GM12878 (cell line): Measurements from ENCODE around the gene GPRC5C.

Source experiments
- MEF2B ChIP-seq: fragments of 450-650 bp; IDR thresholded peaks from 2 replicates; pipeline ENCODE4 v1.6.1; 2018; ENCODE audit warnings: mild to moderate bottlenecking, moderate library complexity; ENCODE audit not compliant: partially characterized antibody, poor library complexity, severe bottlenecking
- ZNF622 ChIP-seq: fragments of 450-650 bp; IDR thresholded peaks from 2 replicates; pipeline ENCODE4 v1.6.1; 2017; ENCODE audit warnings: mild to moderate bottlenecking, inconsistent platforms

DNA sequence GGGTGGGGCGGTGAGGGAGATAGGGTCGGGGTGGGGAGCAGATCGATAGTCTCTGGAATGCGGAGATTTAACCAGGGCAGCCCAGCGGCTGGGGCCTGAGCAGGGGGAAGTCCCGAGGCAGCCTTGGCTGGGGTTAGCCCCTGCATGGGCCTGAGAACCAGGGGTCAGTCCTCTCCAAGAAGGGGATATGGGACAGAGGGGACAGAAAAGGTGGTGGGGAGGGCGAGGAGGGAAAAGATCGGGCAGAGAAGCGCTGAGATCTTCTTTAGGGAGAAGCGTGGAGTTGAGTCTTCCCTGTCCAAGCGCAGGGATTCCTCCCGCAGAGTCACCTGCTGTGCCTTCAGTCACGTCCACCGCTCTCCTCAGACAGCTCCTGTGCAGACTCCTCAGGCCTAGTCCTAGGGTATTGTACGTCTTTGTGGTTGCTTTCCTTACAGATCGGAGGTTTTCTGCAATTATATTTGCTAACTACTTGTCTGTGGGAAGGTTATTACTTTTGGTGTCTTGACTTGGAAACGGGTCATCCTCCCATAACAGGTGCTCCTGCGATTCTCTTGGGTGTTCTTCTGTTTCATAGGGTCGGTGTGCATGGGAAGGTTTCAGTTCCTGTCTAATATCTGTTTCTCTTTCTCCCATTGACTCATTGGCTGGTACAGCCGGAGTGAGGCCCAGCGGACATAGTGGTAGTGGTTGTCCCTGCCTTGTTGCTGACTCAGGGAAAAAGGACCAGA, 35.5 kb downstream of the GPRC5C start:
- TF ChIP-seq ZNF622: no peak
- peak; percentile 99 for TF ChIP-seq MEF2B
